ENCODE results near the gene ZNF888.
A peak's percentile ranks its signal among the peaks of the same experiment; 100 is the strongest.
"Not testable (repeated sequence)": the region's sequence is repeated elsewhere in the genome, so short reads cannot be mapped to it uniquely, and the experiment has no call there.

The ZNF888 gene

GRCh38 chr19:52942386-52943133 is 19.3 kb upstream of the ZNF888 start:
- DNase-seq = peak; percentile 93
- in situ Hi-C loops (cut with MboI; ENCODE audit: low pct_unique_long_range_greater_than_20kb, low sequenced_read_pairs) = no loop called here

GRCh38 chr19:52941941-52942385 is 18.7 kb upstream of the ZNF888 start:
- in situ Hi-C loops (cut with MboI; ENCODE audit: low pct_unique_long_range_greater_than_20kb, low sequenced_read_pairs) = no loop called here
- DNase-seq = no peak

- DNase-seq = peak; percentile 9
- in situ Hi-C loops (cut with MboI; ENCODE audit: low pct_unique_long_range_greater_than_20kb, low sequenced_read_pairs) = not testable (repeated sequence)
These were observed 18.3 kb upstream of the ZNF888 start for GRCh38 chr19:52941523-52941922.

GRCh38 chr19:52940905-52941304 is 17.7 kb upstream of the ZNF888 start:
- in situ Hi-C loops (cut with MboI; ENCODE audit: low pct_unique_long_range_greater_than_20kb, low sequenced_read_pairs); DNase-seq: not testable (repeated sequence)

DNA sequence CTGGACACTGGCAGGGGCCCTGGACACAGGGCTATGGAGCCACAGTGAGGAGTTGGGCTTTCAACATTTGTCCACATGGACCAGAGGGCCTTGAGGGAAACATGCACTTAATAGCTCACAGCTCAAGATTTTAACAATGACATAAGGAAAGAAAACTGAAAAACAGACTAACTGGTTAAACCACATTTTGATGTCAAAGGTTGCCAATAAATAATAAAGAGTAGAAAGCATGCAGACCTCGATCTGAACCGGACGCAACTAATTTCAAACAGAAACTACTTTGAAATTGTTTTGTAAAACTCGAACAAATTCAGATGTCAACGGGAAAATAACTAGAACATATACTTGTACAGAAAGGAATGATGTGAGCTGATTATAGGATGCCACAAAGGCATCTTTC is 15.5 kb upstream of the ZNF888 start:
- in situ Hi-C loops (cut with MboI; ENCODE audit: low pct_unique_long_range_greater_than_20kb, low sequenced_read_pairs) = no loop called here
- DNase-seq = no peak

- no peak for DNase-seq
- in situ Hi-C loops (cut with MboI; ENCODE audit: low pct_unique_long_range_greater_than_20kb, low sequenced_read_pairs) = no loop called here
These were observed 13.7 kb upstream of the ZNF888 start for GRCh38 chr19:52936954-52937325.

DNA sequence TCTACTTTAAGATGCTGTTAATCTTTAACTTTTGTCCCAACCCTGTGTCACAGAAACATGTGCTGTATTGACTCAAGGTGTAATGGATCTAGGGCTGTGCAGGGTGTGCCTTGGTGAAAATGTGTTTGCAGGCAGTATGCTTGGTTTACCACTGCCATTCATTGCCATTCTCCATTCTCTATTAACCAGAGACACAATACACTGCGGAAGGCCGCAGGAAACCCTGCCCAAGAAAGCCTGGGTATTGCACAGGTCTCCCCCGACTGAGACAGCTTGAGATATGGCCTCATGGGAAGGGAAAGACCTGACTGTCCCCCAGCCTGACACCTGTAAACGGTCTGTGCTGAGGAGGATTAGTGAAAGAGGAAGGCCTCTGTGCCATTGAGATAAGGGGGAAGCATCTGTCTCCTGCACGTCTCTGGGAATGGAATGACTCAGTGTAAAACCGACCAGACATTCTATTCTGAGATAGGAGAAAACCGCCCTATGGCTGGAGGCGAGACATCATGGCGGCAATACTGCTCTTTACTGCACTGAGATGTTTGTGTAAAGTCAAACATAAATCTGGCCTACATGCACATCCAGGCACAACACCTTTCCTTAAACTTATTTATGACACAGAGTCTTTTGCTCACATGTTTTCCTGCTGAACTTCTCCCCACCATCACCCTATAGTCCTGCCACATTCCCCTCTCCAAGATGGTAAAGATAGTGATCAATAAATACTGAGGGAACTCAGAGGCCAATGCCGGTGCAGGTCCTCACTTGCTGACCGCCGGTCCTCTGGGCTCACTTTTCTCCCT is 13.1 kb upstream of the ZNF888 start:
- DNase-seq = peak; percentile 87

DNA sequence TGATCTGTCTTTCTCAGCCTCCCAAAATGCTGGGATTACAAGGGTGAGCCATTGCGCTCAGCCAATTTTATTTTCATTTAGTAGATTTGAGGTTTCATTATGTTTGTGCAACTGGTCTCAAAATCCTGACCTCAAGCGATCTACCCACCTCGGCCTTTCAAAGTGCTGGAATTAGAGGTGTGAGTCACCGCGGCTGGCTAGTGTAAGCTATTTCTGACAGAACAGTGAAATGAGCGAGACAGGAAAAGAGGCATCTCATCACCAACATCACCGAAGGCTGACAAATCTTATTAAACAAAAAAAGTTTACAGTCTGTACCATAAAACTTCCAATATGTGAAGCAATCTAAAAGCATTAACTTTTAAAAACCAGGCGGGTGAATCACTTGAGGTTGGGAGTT is 12.2 kb upstream of the ZNF888 start:
- DNase-seq = no peak
- in situ Hi-C loops (cut with MboI; ENCODE audit: low pct_unique_long_range_greater_than_20kb, low sequenced_read_pairs) = no loop called here

More for the DNA sequence above, 13.1 kb upstream of the ZNF888 start:
- in situ Hi-C loops (cut with MboI; ENCODE audit: low pct_unique_long_range_greater_than_20kb, low sequenced_read_pairs) = no loop called here

GRCh38 chr19:52924641-52925040 is 1.4 kb upstream of the ZNF888 start:
- DNase-seq; in situ Hi-C loops (cut with MboI; ENCODE audit: low pct_unique_long_range_greater_than_20kb, low sequenced_read_pairs): not testable (repeated sequence)

DNA sequence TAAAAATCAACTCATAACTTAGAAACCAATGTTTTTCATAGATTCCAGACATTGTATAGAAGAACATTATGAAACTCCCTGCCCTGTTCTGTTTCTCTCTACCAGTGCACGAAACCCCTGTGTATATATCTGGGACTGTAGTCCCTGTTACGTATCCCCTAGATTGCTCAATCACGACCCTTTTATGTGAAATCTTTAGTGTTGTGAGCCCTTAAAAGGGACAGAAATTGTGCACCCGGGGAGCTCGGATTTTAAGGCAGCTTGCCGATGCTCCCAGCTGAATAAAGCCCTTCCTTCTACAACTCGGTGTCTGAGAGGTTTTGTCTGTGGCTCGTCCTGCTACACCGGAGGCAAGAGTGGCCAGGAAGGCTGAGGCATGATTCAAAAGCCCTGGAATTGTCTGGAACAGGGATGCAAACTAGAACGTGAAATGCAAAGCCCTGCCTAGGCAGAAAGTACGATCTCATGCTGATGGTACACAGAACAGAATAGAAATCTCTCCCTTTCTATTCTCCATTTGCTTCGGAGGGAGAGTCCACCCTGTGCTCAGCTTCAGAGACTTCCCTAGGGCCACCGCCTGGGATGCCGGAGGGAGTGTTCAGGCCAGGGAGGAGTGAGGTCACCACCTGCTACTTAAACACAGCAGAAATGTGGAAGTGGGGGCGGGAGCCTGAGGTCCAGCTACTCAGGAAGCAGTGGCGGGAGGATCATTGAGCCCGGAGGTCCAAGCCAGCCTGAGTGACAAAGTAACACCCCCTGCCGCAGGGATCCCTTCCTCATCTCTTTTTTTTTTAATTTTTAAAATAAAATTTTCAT is 758 bp upstream of the ZNF888 start:
- DNase-seq = peak; percentile 51
- in situ Hi-C loops (cut with MboI; ENCODE audit: low pct_unique_long_range_greater_than_20kb, low sequenced_read_pairs) = no loop called here

DNA sequence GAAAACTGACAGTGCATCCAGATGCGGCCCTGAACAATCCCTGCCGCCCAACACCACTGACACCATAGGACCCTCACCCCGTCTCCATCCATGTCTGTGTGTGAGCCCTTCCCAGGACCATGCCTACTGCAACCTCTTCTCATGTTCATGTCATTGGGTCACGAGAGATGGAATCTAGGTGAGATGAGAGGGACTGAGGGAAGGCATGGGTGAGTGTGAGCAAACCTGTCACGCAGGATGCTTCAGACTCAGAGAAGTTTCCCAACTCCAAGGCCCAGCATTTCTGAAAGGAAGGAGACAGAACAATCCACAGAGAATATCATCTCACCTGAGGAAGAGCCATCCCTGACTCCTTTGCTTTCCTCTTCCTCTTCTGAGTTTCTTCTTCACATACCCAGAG is 5.7 kb downstream of the ZNF888 start:
- no peak for DNase-seq
- in situ Hi-C loops (cut with MboI; ENCODE audit: low pct_unique_long_range_greater_than_20kb, low sequenced_read_pairs) = no loop called here

DNA sequence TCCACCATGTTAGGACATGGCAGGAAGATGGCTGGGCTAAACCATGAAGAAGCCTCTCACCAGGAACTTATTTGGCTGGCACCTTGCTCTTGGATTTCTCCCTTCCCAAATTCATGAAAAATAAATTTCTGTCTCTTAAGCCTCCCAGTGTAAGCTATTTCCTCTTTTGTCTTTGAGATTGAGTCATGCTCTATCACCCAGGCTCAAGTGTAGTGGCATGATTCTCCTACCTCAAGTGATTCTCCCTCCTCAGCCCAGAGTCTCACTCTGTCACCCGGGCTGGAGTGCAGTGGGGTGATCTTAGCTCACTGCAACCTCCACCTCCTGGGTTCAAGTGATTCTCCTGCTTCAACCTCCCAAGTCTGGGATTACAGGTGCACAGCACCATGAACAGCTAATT is 12.6 kb downstream of the ZNF888 start:
- in situ Hi-C loops (cut with MboI; ENCODE audit: low pct_unique_long_range_greater_than_20kb, low sequenced_read_pairs) = no loop called here
- peak; percentile 10 for DNase-seq

- in situ Hi-C loops (cut with MboI; ENCODE audit: low pct_unique_long_range_greater_than_20kb, low sequenced_read_pairs); DNase-seq: not testable (repeated sequence)
These were observed 19.0 kb downstream of the ZNF888 start for GRCh38 chr19:52904052-52904780.

- DNase-seq = no peak
- in situ Hi-C loops (cut with MboI; ENCODE audit: low pct_unique_long_range_greater_than_20kb, low sequenced_read_pairs) = no loop called here
These were observed 21.4 kb downstream of the ZNF888 start for GRCh38 chr19:52901842-52902241.

DNA sequence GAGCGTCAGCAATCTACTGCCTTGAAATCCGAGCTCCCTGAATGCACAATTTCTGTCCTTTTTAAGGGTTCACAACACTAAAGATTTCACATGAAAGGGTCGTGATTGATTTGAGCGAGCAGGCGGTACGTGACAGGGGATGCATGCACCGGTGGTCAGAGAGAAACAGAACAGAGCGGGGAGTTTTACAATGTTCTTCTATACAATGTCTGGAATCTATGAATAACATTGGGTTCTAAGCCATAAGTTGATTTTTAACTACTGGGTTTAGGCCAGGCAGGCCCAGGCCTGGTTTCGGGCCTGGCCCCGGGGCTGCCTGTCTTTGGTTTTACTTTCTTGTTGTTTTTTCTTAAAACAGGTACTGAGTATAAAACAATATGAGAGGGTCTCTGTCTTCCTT is 24.6 kb downstream of the ZNF888 start:
- in situ Hi-C loops (cut with MboI; ENCODE audit: low pct_unique_long_range_greater_than_20kb, low sequenced_read_pairs); DNase-seq: not testable (repeated sequence)

DNA sequence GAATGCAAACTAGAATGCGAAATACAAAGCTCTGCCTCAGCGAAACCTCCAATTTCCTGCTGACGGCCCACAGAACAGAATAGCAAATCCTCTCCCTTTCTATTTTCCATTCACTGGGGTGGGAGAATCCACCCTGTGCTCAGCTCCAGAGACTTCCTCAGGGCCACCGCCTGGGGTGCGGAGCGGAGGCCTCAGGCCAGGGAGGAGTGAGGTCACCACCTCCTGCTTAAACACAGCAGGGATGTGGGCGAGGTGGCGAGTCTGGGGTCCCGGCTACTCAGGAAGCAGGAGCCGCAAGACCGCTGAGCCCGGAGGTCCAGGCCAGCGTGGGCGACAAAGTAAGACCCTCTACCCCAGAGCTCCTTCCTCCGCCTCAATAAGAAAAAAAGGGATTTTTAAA is 25.1 kb downstream of the ZNF888 start:
- in situ Hi-C loops (cut with MboI; ENCODE audit: low pct_unique_long_range_greater_than_20kb, low sequenced_read_pairs) = no loop called here
- no peak for DNase-seq

DNA sequence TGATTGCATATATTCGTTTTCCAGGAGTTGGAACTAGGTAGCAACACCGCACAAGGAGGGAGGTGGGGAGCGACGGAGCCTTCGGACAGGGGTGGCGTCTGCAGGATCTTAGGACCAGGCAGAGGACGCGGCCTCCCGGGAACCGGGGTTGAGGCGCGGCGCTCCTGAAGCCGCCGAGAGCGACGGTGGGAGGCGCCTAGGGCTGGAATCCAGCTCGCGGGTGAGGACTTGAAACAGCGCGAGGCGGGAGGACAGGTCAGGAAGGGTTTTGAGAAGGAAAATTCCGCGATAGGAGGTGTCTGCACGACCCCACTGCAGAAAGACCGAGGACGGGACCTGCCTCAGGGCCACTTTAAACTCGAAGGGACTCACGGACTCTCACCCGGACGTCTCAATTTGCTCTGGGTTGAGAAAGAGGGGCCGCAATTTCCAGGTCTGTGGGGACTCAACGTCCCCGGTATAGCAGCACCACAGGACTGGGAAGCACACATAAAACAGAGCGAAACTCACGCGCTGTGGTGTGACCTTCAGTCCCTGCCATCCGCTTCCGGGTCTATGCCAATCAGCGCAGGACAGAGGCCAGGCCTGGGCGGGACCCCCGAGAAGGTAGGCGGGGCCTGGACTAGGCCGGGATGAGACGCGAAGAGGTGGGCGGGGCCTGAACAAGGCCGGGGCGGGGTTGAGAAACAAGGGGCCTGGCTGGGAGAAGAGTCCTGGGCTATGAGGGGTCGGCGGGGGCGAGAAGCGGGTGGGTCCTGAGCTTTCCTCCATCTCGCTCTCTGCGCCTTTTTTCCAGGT is 25.9 kb downstream of the ZNF888 start, which contains the start of gene ZNF320:
Gene ZNF320, minus strand, starts transcription at position 498 of the 798 bp plus-strand sequence. CDS start 7,380 bp downstream, outside the sequence.
- in situ Hi-C loops (cut with MboI; ENCODE audit: low pct_unique_long_range_greater_than_20kb, low sequenced_read_pairs) = no loop called here
- DNase-seq = no peak

Data from KBM-7 (cell line).